Suppressor macrophage treated with lipopolysaccharide for 4 hours (primary cell): ENCODE data around the gene GJA3.

Experiments used
- DNase-seq: peaks from one replicate; pipeline ENCODE4 v3.0.0-alpha.2; 2020

The GJA3 gene

GRCh38 chr13:20150561-20150960, 10.3 kb downstream of the GJA3 start:
- no peak for DNase-seq

- no peak for DNase-seq
Observed at GRCh38 chr13:20149762-20150161, 11.1 kb downstream of the GJA3 start.

- DNase-seq, result no peak
Observed at GRCh38 chr13:20148501-20149183, 12.2 kb downstream of the GJA3 start.

- DNase-seq, result no peak
Observed at GRCh38 chr13:20146381-20146780, 14.5 kb downstream of the GJA3 start.

GRCh38 chr13:20145521-20145920, 15.3 kb downstream of the GJA3 start:
- DNase-seq, result no peak

GRCh38 chr13:20144141-20144850, 16.6 kb downstream of the GJA3 start:
- DNase-seq, result no peak

- DNase-seq, result no peak
Observed at GRCh38 chr13:20142927-20143480, 17.8 kb downstream of the GJA3 start.

- DNase-seq, result no peak
Observed at GRCh38 chr13:20142023-20142926, 18.6 kb downstream of the GJA3 start.

GRCh38 chr13:20141238-20142022, 19.4 kb downstream of the GJA3 start:
- no peak for DNase-seq

GRCh38 chr13:20140487-20140886, 20.4 kb downstream of the GJA3 start:
- DNase-seq, result no peak

GRCh38 chr13:20137875-20138274, 23.0 kb downstream of the GJA3 start:
- no peak for DNase-seq

GRCh38 chr13:20136781-20137703, 23.8 kb downstream of the GJA3 start:
- peak; percentile 49 for DNase-seq

- no peak for DNase-seq
Observed at GRCh38 chr13:20134732-20135131, 26.1 kb downstream of the GJA3 start.

GRCh38 chr13:20132052-20132634, 28.7 kb downstream of the GJA3 start:
- no peak for DNase-seq

GRCh38 chr13:20131057-20131832, 29.6 kb downstream of the GJA3 start:
- DNase-seq, result no peak

- no peak for DNase-seq
Observed at GRCh38 chr13:20130652-20131051, 30.2 kb downstream of the GJA3 start.

- DNase-seq, result no peak
Observed at GRCh38 chr13:20130012-20130411, 30.8 kb downstream of the GJA3 start.

GRCh38 chr13:20129076-20129475, 31.8 kb downstream of the GJA3 start:
- no peak for DNase-seq

GRCh38 chr13:20128459-20128931, 32.4 kb downstream of the GJA3 start:
- no peak for DNase-seq
